NCI-H1694 (cell line): ENCODE results near the gene CDR2.
"Not testable (repeated sequence)": the region's sequence is repeated elsewhere in the genome, so short reads cannot be mapped to it uniquely, and the experiment has no call there.

ENCODE experiments used
- DNase-seq: peaks from one replicate; lab custom pipeline; 2025; lab: John Stamatoyannopoulos, UW

CDR2 gene

GRCh38 chr16:22375963-22376640, 1.7 kb upstream of the CDR2 start:
- DNase-seq, result no peak

- no peak for DNase-seq
Observed at GRCh38 chr16:22375117-22375962, 921 bp upstream of the CDR2 start.

GRCh38 chr16:22373662-22374310, 633 bp downstream of the CDR2 start:
- no peak for DNase-seq

DNA sequence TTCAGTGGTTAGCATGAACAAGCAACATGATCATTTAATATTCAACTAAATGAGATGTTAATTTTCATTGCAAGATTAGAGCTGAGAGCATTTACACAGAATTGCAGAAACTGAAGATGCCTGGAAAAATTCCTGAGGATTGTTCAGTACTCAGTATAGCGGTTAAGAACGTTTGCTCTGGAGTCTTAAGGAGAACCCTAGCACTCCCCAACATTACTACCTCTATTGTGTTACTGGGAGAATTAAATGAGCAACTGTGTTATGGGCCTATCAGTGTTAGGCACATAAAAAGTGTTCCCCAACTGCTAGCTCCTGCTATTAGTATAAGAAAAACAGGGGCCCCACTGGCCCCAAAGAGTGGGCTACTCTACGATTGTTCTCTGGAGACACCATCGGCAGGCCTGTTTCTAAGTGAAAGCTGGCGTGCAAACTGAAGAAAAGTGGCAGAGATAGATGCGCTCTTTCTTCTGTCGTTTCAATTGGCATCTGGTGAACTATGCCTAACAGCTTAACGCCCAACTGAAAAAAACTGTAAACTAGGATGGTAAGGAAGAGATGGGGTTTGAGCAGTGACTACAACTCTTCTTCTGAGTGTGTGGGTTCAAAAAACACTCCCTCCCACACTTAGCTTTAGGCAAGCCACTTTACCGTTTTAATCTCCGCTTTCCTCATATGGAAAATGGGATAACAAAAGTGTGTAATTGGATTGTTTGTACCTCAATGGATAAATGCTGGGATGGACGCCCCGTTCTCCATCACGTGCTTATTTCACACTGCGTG, 1.3 kb downstream of the CDR2 start:
- DNase-seq, result no peak

- DNase-seq, result no peak
Observed at GRCh38 chr16:22370038-22370820, 4.2 kb downstream of the CDR2 start.

- DNase-seq, result no peak
Observed at GRCh38 chr16:22369221-22369811, 5.1 kb downstream of the CDR2 start.

- not testable (repeated sequence) for DNase-seq
Observed at GRCh38 chr16:22368200-22368826, 6.1 kb downstream of the CDR2 start.

DNA sequence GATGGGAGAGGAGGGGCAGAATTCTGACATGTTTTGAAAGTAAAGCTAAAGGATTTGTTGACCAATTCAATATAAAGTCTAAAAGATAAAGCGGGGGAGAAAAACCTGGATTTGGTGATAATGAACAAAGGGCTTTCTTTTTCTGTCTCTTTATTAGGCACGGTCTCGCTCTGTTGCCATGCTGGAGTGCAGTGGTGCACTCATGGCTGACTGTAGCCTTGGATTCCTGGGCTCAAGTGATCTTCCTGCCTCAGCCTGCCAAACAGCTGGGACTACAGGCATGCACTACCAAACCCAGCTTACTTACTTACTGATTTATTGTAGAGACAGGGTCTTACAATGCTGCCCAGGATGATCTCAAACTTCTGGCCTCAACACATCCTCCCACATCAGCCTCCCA, 7.5 kb downstream of the CDR2 start:
- no peak for DNase-seq

DNA sequence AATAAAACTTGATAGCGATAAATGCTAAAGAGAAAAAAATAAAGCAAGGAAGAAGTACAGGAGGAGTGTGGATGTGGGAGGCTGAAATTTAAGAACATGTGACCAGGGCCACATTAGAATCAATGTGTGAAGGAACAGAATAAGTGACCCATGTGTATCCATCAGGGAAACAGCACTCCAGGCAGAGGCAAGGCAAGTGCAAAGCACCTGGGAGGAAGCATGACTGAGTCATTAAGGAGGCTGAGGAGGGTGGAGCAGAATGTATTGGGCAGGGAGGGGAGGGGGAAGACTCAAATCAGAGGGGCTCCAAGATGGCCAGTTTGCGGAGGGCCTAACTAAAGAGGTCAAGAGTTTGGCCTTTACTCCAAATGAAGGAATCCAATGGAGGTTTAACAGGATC, 8.0 kb downstream of the CDR2 start:
- no peak for DNase-seq

GRCh38 chr16:22364241-22364640, 10.2 kb downstream of the CDR2 start:
- no peak for DNase-seq

- DNase-seq, result no peak
Observed at GRCh38 chr16:22360963-22361659, 13.3 kb downstream of the CDR2 start.

DNA sequence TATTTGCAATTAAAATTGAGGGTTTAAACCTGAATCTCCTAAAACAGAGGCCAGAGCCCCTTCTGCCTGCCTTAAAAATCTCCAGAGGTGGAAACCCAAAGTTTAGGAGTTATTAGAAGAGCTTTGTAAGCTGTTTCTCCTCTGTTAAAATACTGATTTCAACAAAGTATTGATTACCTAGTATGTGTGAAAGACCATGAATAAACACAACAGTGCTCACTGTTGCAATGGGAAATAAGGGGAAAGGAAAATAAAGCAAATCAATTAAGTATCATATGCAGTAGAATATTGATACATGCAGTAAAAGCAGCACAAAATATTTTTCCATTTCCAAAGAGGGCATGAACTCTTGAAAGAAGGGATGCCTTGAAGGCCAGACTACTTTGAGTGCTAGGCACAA, 14.7 kb downstream of the CDR2 start:
- DNase-seq, result no peak

GRCh38 chr16:22358000-22358399, 16.4 kb downstream of the CDR2 start:
- DNase-seq, result no peak

- no peak for DNase-seq
Observed at GRCh38 chr16:22357635-22357971, 16.8 kb downstream of the CDR2 start.

GRCh38 chr16:22356930-22357634, 17.3 kb downstream of the CDR2 start:
- DNase-seq, result no peak

GRCh38 chr16:22355487-22355908, 18.9 kb downstream of the CDR2 start:
- DNase-seq, result no peak

GRCh38 chr16:22353933-22354541, 20.4 kb downstream of the CDR2 start:
- no peak for DNase-seq

DNA sequence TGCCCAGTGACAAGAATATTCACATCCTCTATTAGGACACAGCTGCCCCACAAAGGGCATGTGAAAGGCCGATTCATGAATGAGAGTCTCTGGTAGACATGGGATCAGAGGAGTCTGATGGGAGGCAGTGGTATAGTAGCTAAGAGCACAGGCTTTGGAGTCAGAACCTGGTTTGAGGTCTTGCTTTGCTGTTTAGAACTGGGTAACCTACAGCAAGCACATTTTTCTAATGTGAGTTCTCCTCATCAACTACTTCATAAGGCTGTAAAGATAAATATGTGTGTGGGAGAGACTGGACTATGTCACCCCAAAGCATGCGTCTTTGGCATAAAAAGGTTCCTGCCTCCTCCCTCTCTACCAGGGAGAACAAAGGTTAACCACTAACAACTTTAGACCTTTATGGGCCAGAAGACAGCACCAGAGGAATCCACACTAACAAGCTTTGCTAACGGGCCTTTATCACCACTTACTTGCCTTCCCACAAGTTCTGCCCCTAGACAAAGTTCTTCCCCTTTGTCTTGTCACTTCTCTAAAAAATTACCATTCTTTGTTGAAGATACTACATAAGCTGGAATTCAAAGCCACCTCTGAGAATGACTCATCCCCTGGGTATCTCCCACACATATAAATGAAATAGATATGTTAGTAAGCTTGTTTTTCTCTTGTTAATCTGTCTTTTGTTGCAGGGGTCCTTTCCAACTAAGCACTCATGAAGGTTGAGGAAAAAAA, 21.1 kb downstream of the CDR2 start:
- no peak for DNase-seq
